GM12801 (cell line): ENCODE results near the gene ZNF780B.

Source experiments
- CTCF ChIP-seq: IDR thresholded peaks from one replicate; pipeline ENCODE4 v1.5.1; 2011; ENCODE audit warnings: control low read depth; ENCODE audit not compliant: insufficient read length; ENCODE audit errors: extremely low read depth

ZNF780B gene

GRCh38 chr19:39993605-39994004 lies 62.4 kb downstream of the ZNF780B start:
- TF ChIP-seq CTCF: no peak

DNA sequence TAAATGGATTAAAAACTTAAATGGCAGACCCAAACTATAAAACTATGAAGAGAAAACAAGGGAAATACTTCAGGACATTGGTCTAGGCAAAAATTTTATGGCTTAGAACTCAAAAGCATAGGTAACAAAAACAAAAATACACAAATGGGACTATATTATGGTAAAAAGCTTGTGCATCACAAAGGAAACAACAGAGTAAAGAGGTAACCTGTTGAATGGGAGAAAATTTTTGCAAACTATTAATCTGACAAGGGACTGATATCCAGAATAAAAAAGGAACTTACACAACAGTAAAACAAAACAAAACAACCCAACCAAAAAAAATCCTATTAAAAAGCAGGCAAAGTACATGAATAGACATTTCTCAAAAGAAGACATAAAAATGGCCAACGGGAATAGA lies 68.4 kb downstream of the ZNF780B start:
- no peak for TF ChIP-seq CTCF

GRCh38 chr19:39987167-39987566 lies 68.9 kb downstream of the ZNF780B start:
- TF ChIP-seq CTCF: no peak

DNA sequence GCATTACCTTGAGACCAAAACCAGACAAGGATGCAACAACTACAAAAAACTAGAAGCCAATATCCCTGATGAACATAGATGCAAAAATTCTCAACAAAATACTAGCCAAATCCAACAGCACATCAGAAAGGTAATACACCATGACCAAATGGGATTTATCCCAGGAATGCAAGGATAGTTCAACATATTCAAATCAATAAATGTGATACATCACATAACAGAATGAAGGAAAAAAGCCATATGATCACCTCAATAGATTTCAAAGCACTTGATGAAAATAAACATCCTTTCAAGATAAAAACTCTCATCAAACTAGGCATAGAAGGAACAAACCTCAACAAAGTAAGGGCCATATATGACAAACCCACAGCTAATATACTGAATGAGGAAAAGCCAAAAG lies 69.4 kb downstream of the ZNF780B start:
- TF ChIP-seq CTCF: no peak

DNA sequence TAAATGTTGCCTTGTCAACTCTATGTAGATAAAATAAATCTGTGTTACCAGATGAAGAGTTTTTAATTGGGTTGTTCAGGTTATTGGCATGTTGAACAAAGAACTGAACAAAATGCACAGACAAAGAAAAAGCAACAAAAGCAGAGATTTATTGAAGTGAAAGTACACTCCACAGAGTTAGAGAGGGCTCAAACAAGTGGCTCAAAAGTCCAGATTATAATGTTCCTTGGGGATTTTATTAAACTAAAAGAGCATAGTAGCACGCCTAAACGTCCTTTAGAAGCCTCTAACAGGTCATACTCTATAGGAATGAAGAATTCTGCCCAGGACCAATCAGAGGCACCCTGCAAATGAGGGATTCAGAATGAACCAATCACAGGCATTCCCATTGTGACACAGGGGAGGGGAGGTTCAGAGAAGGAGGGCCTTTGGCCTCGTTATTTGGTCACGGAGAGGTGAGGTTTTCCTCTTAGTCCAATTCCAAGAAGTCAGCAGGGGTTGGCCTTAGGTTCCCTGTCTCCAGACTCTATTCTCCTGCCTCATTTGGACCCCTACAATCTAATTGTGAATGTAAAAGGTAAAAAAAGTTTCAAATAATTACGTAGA lies 72.2 kb downstream of the ZNF780B start:
- no peak for TF ChIP-seq CTCF

DNA sequence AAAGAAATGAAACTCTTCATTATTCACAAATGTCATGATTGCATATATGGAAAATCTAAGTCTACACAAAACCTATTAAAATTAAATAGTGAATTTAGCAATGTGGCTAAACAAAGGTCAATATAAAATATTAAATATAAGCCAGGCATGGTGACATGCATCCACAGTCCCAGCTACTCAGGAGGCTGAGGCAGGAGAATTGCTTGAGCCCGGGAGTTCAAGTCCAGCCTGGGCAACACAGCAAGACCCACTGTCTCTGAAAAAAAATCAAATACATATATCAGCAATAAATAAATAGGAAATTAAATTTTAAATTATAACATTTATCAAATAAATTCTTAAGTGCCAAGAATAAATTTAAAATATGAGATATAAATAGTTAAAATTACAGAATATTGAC lies 73.1 kb downstream of the ZNF780B start:
- no peak for TF ChIP-seq CTCF
